Lung (tissue), 12 donors: ENCODE measurements around the gene AFF1. TPM values are rescaled to one million over a fixed set of nuclear protein-coding genes. Genes with fewer than 3 reads are reported as not detected.

Experiments
- ATAC-seq: fragments of 200-7000 bp; cut with Tn5 transposase; one replicate; pipeline ENCODE4 v1.9.1; 2020; ENCODE audit warnings: moderate number of reproducible peaks; ENCODE audit not compliant: insufficient read depth, low FRiP score
- DNase-seq, 3 donors: peaks; one replicate each; pipeline ENCODE4 v3.0.0-alpha.2; 2013 to 2017
- H3K27ac ChIP-seq, 2 donors: one replicate each; pipeline ENCODE4 v1.5.1; 2013; ENCODE audit warnings: mild to moderate bottlenecking in 2 of 2, moderate library complexity in 2 of 2, control low read depth in 1 of 2, inconsistent platforms in 1 of 2, low read depth in 1 of 2, low read length in 1 of 2
- H3K27me3 ChIP-seq, 3 donors: one replicate each; pipeline ENCODE4 v1.5.1; 2013; ENCODE audit warnings: low read length in 2 of 3; ENCODE audit not compliant: control insufficient read depth in 3 of 3, insufficient read depth in 3 of 3
- H3K36me3 ChIP-seq, 4 donors: one replicate each; pipeline ENCODE4 v1.5.1; 2013; ENCODE audit warnings: low read length in 4 of 4, mild to moderate bottlenecking in 1 of 4, moderate library complexity in 1 of 4; ENCODE audit not compliant: control insufficient read depth in 4 of 4, insufficient read depth in 4 of 4
- H3K4me1 ChIP-seq, 5 donors: one replicate each; pipeline ENCODE4 v1.5.1; 2013; ENCODE audit warnings: low read length in 5 of 5, mild to moderate bottlenecking in 2 of 5, moderate library complexity in 1 of 5; ENCODE audit not compliant: control insufficient read depth in 5 of 5, insufficient read depth in 5 of 5
- H3K4me3 ChIP-seq: one replicate; pipeline ENCODE4 v1.5.1; 2013; ENCODE audit warnings: mild to moderate bottlenecking, control low read depth, moderate library complexity
- H3K9ac ChIP-seq, 2 donors: one replicate each; pipeline ENCODE4 v1.5.1; 2013; ENCODE audit warnings: low read length in 2 of 2, control low read depth in 1 of 2; ENCODE audit not compliant: insufficient read depth in 1 of 2
- H3K9me3 ChIP-seq, 4 donors: one replicate each; pipeline ENCODE4 v1.5.1; 2013; ENCODE audit warnings: low read length in 3 of 4, mild to moderate bottlenecking in 1 of 4, moderate library complexity in 1 of 4; ENCODE audit not compliant: control insufficient read depth in 4 of 4, insufficient read depth in 3 of 4
- WGBS, 2 donors: extraction: QIAGEN DNeasy Blood & Tissue Kit; methylation state at CpG; one replicate each; pipeline ENCODE4 v1.1.7; 2013; 5-methylcytosine and 5-hydroxymethylcytosine counted together
- polyA plus RNA-seq, 2 donors: library from polyadenylated mRNA; stranded (reverse); fragments of 200-250 nt; gene quantifications; one replicate each; pipeline ENCODE4 v1.2.1, GENCODE V29; 2013
- total RNA-seq, 2 donors: library from RNA; depleted of rRNA in 1 of 2; stranded (reverse); fragments of >200 nt in 1 of 2; gene quantifications; one replicate each; pipeline ENCODE4 v1.2.1, GENCODE V29; 2014 to 2021
- TF ChIP-seq, protein P1 (sequence below): IDR thresholded peaks from 2 replicates; pipeline ENCODE4 v1.5.1; 2012; ENCODE audit warnings: mild to moderate bottlenecking; ENCODE audit errors: control extremely low read depth, extremely low read depth
- donor health status: control.
- donor health status: control.
- donor health status: Bipolar disorder and iron deficiency.
- donor health status: healthy.
- donor health status: DM: yes; HTN: yes; CAD: no.

The AFF1 gene
- total and polyA plus RNA-seq, 4 donors, result 9.5 to 79.0 (median 35.8) TPM

DNA sequence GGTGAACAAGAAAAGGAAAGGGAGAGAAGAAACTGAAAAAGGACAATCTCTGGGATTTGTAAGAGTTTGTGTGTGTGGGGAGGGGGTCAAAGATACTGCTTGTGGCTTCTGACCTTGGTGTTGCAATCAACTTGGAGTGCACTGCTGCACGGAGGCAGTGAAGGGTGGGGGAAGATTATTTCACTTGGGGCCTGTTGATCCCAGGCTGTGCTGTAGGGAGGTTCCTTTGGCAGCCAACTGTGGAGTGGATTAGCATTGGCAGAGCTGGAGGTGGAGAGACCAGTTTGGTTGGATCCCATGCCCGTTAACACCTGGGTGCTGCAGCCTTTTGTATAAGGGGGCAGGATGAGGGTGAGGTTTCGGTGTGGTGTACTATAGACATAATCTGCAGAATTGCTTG lies 38.2 kb downstream of the AFF1 start:
- H3K4me1 ChIP-seq, result peaks cover 0 to 23% (median 13%) of the 10 kb centered on the region in 5 donors
- TF ChIP-seq, protein P1, sequence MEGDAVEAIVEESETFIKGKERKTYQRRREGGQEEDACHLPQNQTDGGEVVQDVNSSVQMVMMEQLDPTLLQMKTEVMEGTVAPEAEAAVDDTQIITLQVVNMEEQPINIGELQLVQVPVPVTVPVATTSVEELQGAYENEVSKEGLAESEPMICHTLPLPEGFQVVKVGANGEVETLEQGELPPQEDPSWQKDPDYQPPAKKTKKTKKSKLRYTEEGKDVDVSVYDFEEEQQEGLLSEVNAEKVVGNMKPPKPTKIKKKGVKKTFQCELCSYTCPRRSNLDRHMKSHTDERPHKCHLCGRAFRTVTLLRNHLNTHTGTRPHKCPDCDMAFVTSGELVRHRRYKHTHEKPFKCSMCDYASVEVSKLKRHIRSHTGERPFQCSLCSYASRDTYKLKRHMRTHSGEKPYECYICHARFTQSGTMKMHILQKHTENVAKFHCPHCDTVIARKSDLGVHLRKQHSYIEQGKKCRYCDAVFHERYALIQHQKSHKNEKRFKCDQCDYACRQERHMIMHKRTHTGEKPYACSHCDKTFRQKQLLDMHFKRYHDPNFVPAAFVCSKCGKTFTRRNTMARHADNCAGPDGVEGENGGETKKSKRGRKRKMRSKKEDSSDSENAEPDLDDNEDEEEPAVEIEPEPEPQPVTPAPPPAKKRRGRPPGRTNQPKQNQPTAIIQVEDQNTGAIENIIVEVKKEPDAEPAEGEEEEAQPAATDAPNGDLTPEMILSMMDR, result no peak
- WGBS, 2 donors, result 45 to 48% methylated on average over 3 of the region's 3 CpGs
- H3K9me3 ChIP-seq, result no peaks in the 10 kb centered on the region
- no peak overlapping the region for H3K4me3 ChIP-seq
- ATAC-seq, result peak; percentile 74
- no peaks in the 10 kb centered on the region for H3K27me3 ChIP-seq
- peaks cover 0 to 3% (median 0%) of the 10 kb centered on the region in 4 donors for H3K36me3 ChIP-seq
- H3K27ac ChIP-seq, result peak overlapping the region in 1 of 2 donors; percentile 59
- no peak overlapping the region for H3K9ac ChIP-seq
- peak; percentile 43 to 81 (median 44) for DNase-seq

- TF ChIP-seq, protein P1, result no peak
- no peak for DNase-seq
- Histone ChIP-seq H3K27ac (no peak overlapping the region), H3K4me3 (no peak overlapping the region), H3K27me3 (no peaks in the 10 kb centered on the region), H3K4me1 (peaks cover 0 to 23% (median 12%) of the 10 kb centered on the region in 5 donors), H3K9ac (no peak overlapping the region), H3K9me3 (no peaks in the 10 kb centered on the region), H3K36me3 (no peaks in the 10 kb centered on the region)
- WGBS, 2 donors, result 48 to 50% methylated on average over 4 of the region's 4 CpGs
- ATAC-seq, result no peak
These were observed 38.9 kb downstream of the AFF1 start for GRCh38 chr4:86973668-86974067.

DNA sequence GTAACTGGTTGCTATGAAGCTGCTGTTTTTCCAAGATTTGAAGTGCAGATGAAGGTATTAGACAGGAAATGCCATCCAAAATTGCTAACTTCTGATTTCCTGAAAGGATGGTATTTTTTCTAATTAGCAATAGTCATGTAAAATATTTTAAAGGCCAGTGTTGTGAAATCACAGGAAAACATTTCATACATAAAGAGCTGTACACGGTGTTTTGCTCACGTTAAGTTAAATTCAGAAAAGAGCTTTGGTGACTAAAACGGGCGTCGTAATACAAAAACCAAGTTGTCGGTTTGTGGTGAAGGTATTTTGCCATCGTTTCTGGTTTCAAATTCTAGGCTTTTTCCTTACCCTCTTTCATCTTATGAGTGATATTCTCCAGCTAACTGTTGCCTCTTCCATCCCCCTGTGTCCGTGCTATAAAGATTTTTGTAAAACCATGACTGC lies 39.8 kb downstream of the AFF1 start:
- H3K9ac ChIP-seq, result no peak overlapping the region
- H3K4me3 ChIP-seq, result no peak overlapping the region
- ATAC-seq (no peak), DNase-seq (no peak)
- H3K27ac ChIP-seq, result no peak overlapping the region
- H3K36me3 ChIP-seq, result no peaks in the 10 kb centered on the region
- no peaks in the 10 kb centered on the region for H3K9me3 ChIP-seq
- TF ChIP-seq, protein P1, result no peak
- WGBS, 2 donors, result 38 to 53% methylated on average over 8 of the region's 8 CpGs
- H3K27me3 ChIP-seq, result no peaks in the 10 kb centered on the region
- peaks cover 0 to 23% (median 11%) of the 10 kb centered on the region in 5 donors for H3K4me1 ChIP-seq

- H3K9ac ChIP-seq, result no peak overlapping the region
- DNase-seq (no peak), ATAC-seq (no peak)
- H3K9me3 ChIP-seq, result no peaks in the 10 kb centered on the region
- no peak overlapping the region for H3K4me3 ChIP-seq
- peaks cover 0 to 22% (median 7%) of the 10 kb centered on the region in 5 donors for H3K4me1 ChIP-seq
- H3K36me3 ChIP-seq, result no peaks in the 10 kb centered on the region
- H3K27me3 ChIP-seq, result no peaks in the 10 kb centered on the region
- TF ChIP-seq, protein P1, result no peak
- no peak overlapping the region for H3K27ac ChIP-seq
- 87 to 89% methylated on average over 2 of the region's 2 CpGs for WGBS, 2 donors
These were observed 41.1 kb downstream of the AFF1 start for GRCh38 chr4:86975927-86976326.
